ENCODE measurements around the gene ACTR3.
"Not testable (repeated sequence)": the region's sequence is repeated elsewhere in the genome, so short reads cannot be mapped to it uniquely, and the experiment has no call there.

The ACTR3 gene

DNA sequence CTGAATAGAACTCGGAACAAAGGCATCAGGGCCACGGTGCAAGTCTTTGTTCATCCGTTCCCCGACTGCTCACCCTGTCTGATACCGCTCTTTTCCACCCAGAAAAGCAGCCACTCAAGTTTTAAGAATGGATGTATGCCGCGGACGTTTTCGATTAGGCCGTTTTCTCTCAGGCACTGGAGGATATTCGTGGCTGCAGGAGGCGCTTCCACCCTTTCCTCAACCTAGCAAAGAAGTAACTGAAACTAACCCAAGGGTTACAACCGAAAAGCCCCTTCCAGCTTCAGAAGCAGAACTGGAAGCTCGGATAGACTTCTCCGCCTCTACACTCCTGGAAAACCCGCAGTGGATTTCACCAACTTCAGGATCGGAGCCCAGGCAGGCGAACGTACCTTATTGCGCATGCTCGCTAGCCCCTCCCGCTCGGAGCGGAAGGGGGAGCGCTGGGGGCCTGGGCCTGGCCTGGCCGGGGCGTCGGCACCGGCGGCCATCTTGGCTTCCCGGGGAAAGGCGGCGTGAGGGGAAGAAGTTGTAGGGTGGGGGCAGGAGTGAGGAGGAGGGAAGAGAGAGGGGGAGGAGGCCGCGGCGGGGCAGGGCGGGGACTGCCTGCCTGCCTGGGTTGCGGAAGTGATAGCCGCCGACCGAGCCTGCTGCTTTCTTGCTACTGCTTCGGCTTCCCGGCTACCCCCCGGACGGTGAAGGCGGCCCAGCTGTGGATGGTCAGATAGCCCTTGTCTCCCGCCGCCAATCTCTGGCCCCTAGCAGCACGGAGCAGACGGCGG is at the start of gene ACTR3:
ACTR3 (plus strand) TSS at position 619 of the 782 bp plus-strand sequence. CDS start 191 bp downstream, outside the sequence.
- Histone ChIP-seq H3K36me3 (ENCODE audit: low read length) (peaks cover 11% of the 10 kb centered on the region), H3K4me2 (ENCODE audit: low read depth, low read length, poor library complexity, severe bottlenecking) (peak within 1 kb of the TSS; percentile 99), H4K20me1 (ENCODE audit: low read depth, low read length) (peaks cover 11% of the 10 kb centered on the region; the same call in 1 of the 2 replicates), H3K27ac (ENCODE audit: low read depth, low read length) (peak within 1 kb of the TSS; percentile 97), H3K27me3 (ENCODE audit: low read length) (no peaks in the 10 kb centered on the region), H3K4me3 (ENCODE audit: insufficient read depth, low read length, poor library complexity, severe bottlenecking) (peak within 1 kb of the TSS; percentile 90), H3K9me2 (replicated peaks; ENCODE audit: insufficient read depth, low read length) (no peaks in the 10 kb centered on the region), H3F3A (ENCODE audit: insufficient read depth) (peaks cover 63% of the 10 kb centered on the region), H3K79me2 (ENCODE audit: insufficient read depth, low read length) (peaks cover 95% of the 10 kb centered on the region), H2AFZ (ENCODE audit: low read depth, low read length, severe bottlenecking) (no peak within 1 kb of the TSS), H3K9ac (ENCODE audit: low read length) (peak within 1 kb of the TSS; percentile 94), H3K9me3 (ENCODE audit: insufficient read depth, low read length) (no peaks in the 10 kb centered on the region)
- TF ChIP-seq EZH2phosphoT487 (conservative IDR thresholded peaks at IDR 0.05; ENCODE audit: low read length) = no peak
- TF ChIP-seq, protein P1, sequence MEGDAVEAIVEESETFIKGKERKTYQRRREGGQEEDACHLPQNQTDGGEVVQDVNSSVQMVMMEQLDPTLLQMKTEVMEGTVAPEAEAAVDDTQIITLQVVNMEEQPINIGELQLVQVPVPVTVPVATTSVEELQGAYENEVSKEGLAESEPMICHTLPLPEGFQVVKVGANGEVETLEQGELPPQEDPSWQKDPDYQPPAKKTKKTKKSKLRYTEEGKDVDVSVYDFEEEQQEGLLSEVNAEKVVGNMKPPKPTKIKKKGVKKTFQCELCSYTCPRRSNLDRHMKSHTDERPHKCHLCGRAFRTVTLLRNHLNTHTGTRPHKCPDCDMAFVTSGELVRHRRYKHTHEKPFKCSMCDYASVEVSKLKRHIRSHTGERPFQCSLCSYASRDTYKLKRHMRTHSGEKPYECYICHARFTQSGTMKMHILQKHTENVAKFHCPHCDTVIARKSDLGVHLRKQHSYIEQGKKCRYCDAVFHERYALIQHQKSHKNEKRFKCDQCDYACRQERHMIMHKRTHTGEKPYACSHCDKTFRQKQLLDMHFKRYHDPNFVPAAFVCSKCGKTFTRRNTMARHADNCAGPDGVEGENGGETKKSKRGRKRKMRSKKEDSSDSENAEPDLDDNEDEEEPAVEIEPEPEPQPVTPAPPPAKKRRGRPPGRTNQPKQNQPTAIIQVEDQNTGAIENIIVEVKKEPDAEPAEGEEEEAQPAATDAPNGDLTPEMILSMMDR (IDR thresholded peaks at IDR 0.05; ENCODE audit: insufficient read depth, low read length, poor library complexity, severe bottlenecking) = no peak

DNA sequence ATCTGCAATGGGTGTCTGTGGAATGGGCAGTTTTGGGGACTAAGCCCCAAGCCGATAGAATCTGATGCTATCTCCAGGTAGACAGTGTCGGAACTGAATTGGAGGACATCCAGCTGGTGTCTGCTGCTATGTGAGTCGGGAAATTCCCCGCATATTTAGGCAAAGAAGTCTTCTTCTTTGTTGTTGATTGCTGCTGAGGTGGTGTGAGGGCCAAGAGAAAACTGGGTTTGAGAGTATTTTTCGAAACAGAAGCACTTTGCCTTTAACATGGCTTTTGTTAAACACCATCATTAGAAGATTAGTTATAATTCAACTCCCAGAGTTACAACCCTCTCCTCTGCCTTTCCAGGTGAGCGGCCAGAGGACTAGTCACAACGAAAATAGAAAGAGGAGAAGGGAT is 49.4 kb upstream of the ACTR3 start:
- Histone ChIP-seq H3K9me3 (ENCODE audit: insufficient read depth, low read length) (peaks cover 3% of the 10 kb centered on the region; the same call in 1 of the 2 replicates), H3F3A (ENCODE audit: insufficient read depth) (no peaks in the 10 kb centered on the region), H3K27ac (ENCODE audit: low read depth, low read length) (no peak overlapping the region), H3K9me2 (replicated peaks; ENCODE audit: insufficient read depth, low read length) (no peaks in the 10 kb centered on the region), H2AFZ (ENCODE audit: low read depth, low read length, severe bottlenecking) (no peak overlapping the region), H3K9ac (ENCODE audit: low read length) (no peak overlapping the region), H3K4me3 (ENCODE audit: insufficient read depth, low read length, poor library complexity, severe bottlenecking) (no peak overlapping the region), H3K27me3 (ENCODE audit: low read length) (no peaks in the 10 kb centered on the region), H3K36me3 (ENCODE audit: low read length) (peaks cover 2% of the 10 kb centered on the region; the same call in 1 of the 2 replicates), H3K79me2 (ENCODE audit: insufficient read depth, low read length) (no peaks in the 10 kb centered on the region), H3K4me2 (ENCODE audit: low read depth, low read length, poor library complexity, severe bottlenecking) (no peak overlapping the region), H4K20me1 (ENCODE audit: low read depth, low read length) (no peaks in the 10 kb centered on the region)
- TF ChIP-seq, protein P1 (IDR thresholded peaks at IDR 0.05; ENCODE audit: insufficient read depth, low read length, poor library complexity, severe bottlenecking) = no peak
- no peak for TF ChIP-seq EZH2phosphoT487 (conservative IDR thresholded peaks at IDR 0.05; ENCODE audit: low read length)

DNA sequence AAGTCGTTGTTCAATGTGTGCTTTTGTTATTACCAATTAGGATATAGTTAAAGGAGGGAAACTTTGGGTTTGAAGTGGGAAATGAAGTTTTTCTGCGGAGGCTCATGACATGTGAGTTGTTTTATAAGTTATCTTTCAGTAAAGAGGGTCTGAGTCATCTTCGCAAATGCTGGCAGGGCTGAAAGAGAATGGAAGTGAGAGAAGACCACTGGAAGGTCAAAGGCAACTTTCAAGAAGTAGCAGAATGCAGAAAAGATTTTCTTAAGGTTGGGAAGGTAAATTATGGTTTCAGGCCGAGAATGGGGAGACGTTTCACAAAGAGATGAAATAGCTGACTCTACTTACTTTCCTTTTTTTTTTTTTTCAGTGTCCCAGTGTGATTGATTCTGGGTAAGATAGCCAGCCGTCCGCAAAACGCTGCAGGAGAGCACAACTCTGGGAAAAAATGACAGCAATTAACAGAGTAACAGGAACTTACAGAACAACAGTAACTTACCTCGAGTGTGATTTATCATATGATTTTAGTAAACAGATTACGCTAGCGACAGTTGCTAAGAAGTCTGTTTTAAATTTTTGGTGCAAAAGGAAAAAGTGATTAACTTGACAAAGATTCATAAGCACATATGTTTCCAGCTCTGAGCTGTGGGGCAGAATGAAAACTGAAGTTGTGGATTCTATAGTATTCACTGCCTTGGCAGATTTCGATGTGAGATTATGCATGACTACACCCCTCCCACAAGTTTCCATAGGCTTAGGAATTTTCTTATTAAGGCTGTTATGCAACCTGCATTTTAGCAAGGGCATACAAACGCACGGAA is 46.8 kb upstream of the ACTR3 start:
- Histone ChIP-seq H3F3A (ENCODE audit: insufficient read depth) (no peaks in the 10 kb centered on the region), H3K27me3 (ENCODE audit: low read length) (no peaks in the 10 kb centered on the region), H3K36me3 (ENCODE audit: low read length) (peaks cover 8% of the 10 kb centered on the region; the same call in 1 of the 2 replicates), H3K9me3 (ENCODE audit: insufficient read depth, low read length) (peaks cover 3% of the 10 kb centered on the region; the same call in 1 of the 2 replicates), H3K27ac (ENCODE audit: low read depth, low read length) (no peak overlapping the region), H4K20me1 (ENCODE audit: low read depth, low read length) (no peaks in the 10 kb centered on the region), H3K4me3 (ENCODE audit: insufficient read depth, low read length, poor library complexity, severe bottlenecking) (no peak overlapping the region), H3K79me2 (ENCODE audit: insufficient read depth, low read length) (no peaks in the 10 kb centered on the region), H3K9ac (ENCODE audit: low read length) (no peak overlapping the region), H3K4me2 (ENCODE audit: low read depth, low read length, poor library complexity, severe bottlenecking) (no peak overlapping the region), H3K9me2 (replicated peaks; ENCODE audit: insufficient read depth, low read length) (no peaks in the 10 kb centered on the region), H2AFZ (ENCODE audit: low read depth, low read length, severe bottlenecking) (no peak overlapping the region)
- TF ChIP-seq, protein P1 (IDR thresholded peaks at IDR 0.05; ENCODE audit: insufficient read depth, low read length, poor library complexity, severe bottlenecking) = no peak
- no peak for TF ChIP-seq EZH2phosphoT487 (conservative IDR thresholded peaks at IDR 0.05; ENCODE audit: low read length)

DNA sequence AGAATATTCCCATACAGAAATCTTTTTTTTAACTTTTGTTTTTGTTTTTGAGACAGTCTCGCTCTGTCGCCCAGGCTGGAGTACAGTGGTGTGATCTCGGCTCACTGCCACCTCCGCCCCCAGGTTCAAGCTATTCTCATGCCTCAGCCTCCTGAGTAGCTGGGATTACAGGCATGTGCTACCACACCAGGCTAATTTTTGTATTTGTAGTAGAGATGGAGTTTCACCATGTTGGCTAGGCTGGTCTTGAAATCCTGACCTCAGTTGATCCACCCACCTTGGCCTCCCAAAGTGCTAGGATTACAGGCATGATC is 46.2 kb upstream of the ACTR3 start:
- not testable (repeated sequence) for H3K36me3 ChIP-seq (ENCODE audit: low read length); H3K9ac ChIP-seq (ENCODE audit: low read length); H3K27me3 ChIP-seq (ENCODE audit: low read length); H3K4me3 ChIP-seq (ENCODE audit: insufficient read depth, low read length, poor library complexity, severe bottlenecking); H3K79me2 ChIP-seq (ENCODE audit: insufficient read depth, low read length); H3K4me2 ChIP-seq (ENCODE audit: low read depth, low read length, poor library complexity, severe bottlenecking); H3K9me2 ChIP-seq (replicated peaks; ENCODE audit: insufficient read depth, low read length); H4K20me1 ChIP-seq (ENCODE audit: low read depth, low read length); H3K27ac ChIP-seq (ENCODE audit: low read depth, low read length); H3K9me3 ChIP-seq (ENCODE audit: insufficient read depth, low read length); H2AFZ ChIP-seq (ENCODE audit: low read depth, low read length, severe bottlenecking); H3F3A ChIP-seq (ENCODE audit: insufficient read depth)
